NOMO-1 treated with dmso at 0.1 percent for 144 hours (cell line): ENCODE data around the gene ESRRA.
"Not testable (repeated sequence)": the region's sequence is repeated elsewhere in the genome, so short reads cannot be mapped to it uniquely, and the experiment has no call there.

Experiments used
- DNase-seq: peaks from one replicate; lab custom pipeline; 2025; ENCODE audit not compliant: unreplicated experiment; lab: John Stamatoyannopoulos, UW

ESRRA gene

GRCh38 chr11:64307795-64308194 is 2.5 kb downstream of the ESRRA start:
- not testable (repeated sequence) for DNase-seq

GRCh38 chr11:64312947-64313346 is 7.6 kb downstream of the ESRRA start:
- DNase-seq: no peak

- no peak for DNase-seq
These were observed 8.3 kb downstream of the ESRRA start for GRCh38 chr11:64313491-64314145.

GRCh38 chr11:64314146-64314804 is 9.0 kb downstream of the ESRRA start:
- DNase-seq: no peak

GRCh38 chr11:64314805-64315561 is 9.7 kb downstream of the ESRRA start:
- DNase-seq: no peak

- not testable (repeated sequence) for DNase-seq
These were observed 10.6 kb downstream of the ESRRA start for GRCh38 chr11:64315667-64316526.

GRCh38 chr11:64316672-64317324 is 11.5 kb downstream of the ESRRA start:
- no peak for DNase-seq

- peak; percentile 95 for DNase-seq
These were observed 12.1 kb downstream of the ESRRA start, which contains the start of gene TRMT112 for GRCh38 chr11:64317325-64317960. Gene TRMT112, minus strand, starts transcription at chr11:64317559. Its CDS starts 33 bp downstream, at chr11:64317526.

- peak; percentile 97 for DNase-seq
These were observed 12.8 kb downstream of the ESRRA start, which contains the start of gene PRDX5 for GRCh38 chr11:64317961-64318765. Gene PRDX5, plus strand, starts transcription at chr11:64318121. Its CDS starts 95 bp downstream, at chr11:64318216.

GRCh38 chr11:64318766-64319761 is 13.7 kb downstream of the ESRRA start:
- no peak for DNase-seq

- DNase-seq: no peak
These were observed 15.2 kb downstream of the ESRRA start for GRCh38 chr11:64320556-64320955.

- no peak for DNase-seq
These were observed 15.7 kb downstream of the ESRRA start for GRCh38 chr11:64321026-64321425.

GRCh38 chr11:64321533-64321932 is 16.2 kb downstream of the ESRRA start:
- no peak for DNase-seq

- DNase-seq: no peak
These were observed 17.6 kb downstream of the ESRRA start for GRCh38 chr11:64322925-64323260.

- no peak for DNase-seq
These were observed 18.0 kb downstream of the ESRRA start for GRCh38 chr11:64323373-64323772.

- not testable (repeated sequence) for DNase-seq
These were observed 18.7 kb downstream of the ESRRA start for GRCh38 chr11:64323984-64324383.

- DNase-seq: no peak
These were observed 19.6 kb downstream of the ESRRA start for GRCh38 chr11:64324692-64325469.
